HG02885 (cell line): ENCODE results near the gene CBX2.
"Not testable (repeated sequence)": the region's sequence is repeated elsewhere in the genome, so short reads cannot be mapped to it uniquely, and the experiment has no call there.

Experiments
- ATAC-seq: cut with Tn5 transposase; IDR thresholded peaks from one replicate; pipeline ENCODE4 v1.9.1; 2021; ENCODE audit warnings: mild to moderate bottlenecking; ENCODE audit not compliant: unreplicated experiment, poor library complexity

The CBX2 gene

DNA sequence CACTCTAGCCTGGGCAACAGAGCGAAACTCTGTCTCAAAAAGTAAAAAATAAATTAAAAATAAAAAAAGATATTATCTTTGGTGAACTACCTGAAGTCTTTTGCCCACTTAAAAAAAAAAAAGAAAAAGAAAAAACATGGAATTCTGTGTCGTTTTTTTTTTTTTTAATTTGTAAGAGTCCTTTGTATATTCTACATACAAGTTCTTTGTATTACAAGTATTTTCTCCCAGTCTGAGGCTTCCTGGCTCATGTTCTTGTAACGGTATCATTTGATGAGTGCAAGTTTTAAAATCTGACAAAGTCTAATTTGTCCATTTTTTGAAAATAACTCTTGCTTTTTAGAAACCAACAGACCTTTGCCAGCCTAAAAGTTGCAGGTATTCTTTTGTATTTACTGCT is 12.2 kb upstream of the CBX2 start:
- ATAC-seq = no peak

DNA sequence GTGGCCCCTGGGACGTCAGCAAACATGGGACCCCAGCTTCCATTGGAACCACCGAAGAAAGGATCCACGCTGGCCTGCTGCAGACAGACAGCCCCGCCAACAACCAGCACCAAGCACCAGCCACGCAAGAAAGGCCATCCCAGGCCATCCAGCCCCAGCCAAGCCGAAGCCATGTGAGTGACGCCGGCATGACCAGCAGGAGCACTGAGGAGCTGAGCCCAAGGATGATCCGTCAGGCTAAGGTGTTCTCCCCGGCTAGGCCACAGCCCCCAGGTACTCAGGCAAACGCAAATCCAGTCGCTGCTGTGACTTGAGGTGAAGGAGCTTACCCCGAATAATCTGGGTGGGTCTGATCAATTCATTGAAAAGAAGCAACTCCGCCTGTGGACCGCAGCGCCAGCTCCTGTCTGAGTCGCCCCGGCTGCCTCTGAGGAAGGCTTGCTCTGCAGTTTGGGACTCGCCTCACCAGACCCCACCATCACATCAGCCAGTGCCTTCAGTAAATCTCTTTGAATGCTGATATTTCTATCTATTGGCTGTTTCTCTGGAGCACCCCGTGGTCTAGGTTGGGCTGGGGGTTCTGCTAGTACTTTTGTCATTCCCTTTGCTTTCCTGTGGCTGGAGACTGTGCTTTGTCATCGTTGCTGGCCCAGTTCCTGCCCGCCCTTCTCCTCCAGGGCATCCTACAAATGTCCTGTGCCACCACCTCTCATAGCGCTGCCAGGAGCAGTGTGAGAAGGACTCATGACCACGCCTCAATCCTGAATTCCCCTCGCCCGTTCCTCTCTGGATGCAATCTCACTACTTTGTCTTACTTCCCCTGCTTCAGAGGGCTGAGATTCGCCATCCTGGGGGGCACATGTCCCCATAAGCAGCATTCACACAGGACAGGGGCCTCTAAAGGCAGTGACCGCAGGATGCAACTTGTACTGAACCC is 8.1 kb upstream of the CBX2 start:
- ATAC-seq = no peak

DNA sequence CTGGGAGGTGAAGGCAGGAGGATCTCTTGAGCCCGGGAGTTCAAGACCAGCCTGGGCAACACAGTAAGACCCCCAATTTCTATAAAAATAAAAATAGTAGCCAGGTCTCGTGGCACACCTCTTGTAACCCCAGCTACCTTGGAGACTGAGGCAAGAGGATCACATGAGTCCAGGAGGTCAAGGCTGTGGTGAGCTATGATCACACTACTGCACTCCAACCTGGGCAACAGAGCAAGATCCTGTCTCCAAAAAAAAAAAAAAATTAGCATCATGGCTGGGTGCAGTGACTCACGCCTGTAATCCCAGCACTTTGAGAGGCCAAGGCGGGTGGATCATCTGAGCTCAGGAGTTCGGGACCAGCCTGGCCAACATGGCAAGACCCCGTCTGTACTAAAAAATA is 6.7 kb upstream of the CBX2 start:
- no peak for ATAC-seq

DNA sequence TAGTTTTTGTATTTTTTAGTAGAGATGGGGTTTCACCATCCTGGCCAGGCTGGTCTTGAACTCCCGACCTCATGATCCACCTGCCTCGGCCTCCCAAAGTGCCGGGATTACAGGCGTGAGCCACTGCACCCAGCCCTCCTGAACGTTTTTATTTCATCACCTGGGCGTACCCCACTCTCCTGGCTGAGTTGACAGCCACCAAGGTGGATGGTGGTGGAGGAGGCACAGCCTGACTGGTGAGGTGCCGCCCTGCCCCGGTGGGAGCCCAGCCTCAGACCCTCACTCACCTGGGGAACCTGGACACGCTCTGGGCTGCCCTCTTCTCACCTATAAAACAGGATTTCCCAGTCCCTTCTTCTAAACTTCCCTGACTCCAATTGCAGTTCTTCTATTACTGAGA is 5.2 kb upstream of the CBX2 start:
- not testable (repeated sequence) for ATAC-seq

DNA sequence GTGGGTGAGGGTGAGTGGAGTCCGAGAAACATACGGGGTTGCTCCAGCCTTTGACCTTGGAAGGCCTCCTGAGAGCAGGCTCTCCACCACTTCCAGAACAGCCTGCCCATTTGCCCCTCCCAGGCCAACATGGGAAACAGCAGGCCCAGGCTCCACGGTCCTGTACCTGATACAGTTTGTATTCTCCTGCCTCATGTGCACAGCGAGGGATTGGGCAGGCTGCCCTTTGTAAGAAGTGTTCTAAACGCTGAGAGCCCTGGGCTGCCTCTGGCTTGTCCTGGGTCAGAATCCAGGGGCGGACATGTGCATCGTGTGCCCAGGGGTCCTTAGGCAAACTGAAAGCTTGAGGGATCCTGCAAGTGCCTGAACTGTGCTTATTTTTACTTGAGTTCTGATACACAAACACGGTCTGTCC is 3.4 kb upstream of the CBX2 start:
- no peak for ATAC-seq

DNA sequence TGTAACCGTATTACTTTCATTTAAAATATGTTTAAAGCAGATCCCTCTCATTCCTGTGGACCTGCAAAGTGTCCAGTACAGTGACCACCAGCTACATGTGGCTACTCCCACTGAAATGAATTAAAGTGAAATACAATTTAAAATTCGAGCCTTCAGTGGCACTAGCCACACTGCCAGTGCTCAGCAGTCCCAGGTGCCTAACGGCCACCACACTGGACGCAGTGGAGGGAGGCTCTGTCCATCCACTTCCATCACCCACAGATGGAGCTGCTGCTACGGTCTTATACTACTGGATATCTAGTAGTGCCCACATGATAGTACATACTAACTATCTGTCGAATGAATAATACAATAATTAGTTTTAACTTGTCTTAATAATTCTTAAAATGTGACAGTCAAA is 2.3 kb upstream of the CBX2 start:
- ATAC-seq = no peak

DNA sequence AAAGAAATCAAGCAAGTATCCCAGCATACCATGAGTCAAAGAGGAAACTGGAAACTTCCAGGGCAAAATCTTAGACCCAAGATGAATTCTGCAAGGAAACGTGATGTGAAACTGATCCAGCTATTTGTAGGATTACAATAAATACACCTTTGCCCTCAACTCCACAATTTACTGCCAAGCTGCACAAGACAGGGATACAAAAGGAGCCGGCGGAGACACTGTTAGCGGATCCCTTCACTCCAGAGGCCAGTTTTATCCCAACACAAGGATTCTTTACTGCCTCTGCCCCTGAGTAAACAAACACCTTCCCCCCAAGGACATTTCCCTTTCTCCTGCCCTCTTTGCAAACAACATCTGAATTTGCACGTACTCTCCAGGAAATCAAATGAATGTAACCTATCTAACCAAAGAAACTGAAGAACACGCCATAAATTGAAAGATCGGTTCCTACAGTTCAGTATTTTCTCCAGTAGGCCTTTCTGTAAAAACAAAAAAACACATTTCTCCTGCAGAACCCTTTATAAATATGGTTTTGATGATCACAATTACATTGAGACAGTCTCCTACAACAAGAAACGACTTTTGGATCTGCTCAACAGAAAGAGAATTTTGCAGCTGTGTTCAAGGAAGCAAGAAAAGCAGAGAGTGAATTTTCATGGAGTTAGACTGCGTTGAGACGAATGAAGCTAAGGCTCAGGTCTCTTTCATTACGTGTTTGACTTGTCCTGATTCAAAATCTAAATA is 1.4 kb upstream of the CBX2 start:
- ATAC-seq = no peak

DNA sequence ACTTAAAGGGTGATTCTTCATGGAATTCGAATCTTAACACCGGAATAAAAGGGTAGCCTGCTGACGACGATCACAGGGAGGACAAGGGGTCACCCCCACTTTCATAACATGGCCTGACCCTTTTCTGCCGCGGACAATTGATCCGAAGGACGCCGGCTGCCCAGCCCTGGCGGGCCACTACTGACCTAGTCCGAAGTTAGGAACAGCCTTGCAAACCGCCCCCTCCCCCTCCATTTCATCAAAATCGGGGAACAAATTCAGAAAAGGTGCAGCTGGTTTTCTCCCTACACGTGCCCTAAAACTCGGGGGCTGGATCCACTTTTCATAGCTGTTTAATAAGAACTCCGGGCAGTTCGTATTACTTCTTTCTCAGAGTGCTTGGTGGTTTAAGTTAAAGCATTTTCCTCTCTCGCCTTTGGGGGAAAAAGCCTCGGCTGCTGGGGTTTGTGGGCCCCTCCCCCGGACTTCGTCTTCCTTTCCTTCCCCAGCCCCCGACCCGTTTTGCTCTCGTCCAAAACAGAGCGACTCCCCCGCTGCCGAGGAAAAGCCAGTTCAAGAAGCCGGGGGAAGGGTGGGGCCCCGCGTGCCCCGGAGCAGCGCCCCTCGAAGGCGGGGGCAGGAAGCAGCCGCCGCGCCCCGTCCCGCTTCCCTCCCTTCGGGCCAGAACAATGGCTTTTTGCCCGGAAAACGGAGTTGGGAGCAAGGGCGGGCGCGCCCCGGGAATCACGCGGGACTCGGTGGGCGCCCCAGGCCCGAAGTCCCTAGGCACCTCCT is 641 bp upstream of the CBX2 start:
- ATAC-seq = peak; percentile 20

DNA sequence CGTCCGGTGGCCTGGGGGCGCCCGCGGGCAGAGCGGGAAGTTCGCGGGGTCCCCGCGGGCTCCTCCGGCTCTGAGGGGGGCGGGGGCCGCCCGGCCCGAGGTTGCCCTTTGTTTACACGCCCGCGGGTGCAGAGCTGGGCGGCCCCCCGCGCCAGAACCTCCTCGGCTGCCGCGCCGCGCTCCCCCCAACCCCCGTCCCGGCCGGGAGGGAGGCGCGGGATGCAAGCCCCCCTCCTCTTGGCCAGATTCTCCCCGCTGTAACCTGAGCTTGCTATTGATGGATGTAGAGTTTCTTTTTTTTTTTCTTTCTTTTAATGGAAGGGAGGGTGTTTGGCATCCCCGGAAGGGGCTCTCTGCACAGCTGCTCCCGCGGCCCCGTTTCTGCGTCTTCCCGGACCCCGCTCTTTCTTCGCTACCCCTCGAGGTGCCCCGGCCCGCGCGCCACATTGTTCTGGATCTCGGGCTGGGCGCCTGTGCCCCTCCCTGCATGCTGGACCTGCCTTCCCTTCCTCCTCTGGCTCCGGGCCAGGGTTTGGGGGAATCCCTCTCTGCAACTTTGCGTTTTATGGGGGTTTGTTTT is 646 bp downstream of the CBX2 start:
- peak; percentile 7 for ATAC-seq

DNA sequence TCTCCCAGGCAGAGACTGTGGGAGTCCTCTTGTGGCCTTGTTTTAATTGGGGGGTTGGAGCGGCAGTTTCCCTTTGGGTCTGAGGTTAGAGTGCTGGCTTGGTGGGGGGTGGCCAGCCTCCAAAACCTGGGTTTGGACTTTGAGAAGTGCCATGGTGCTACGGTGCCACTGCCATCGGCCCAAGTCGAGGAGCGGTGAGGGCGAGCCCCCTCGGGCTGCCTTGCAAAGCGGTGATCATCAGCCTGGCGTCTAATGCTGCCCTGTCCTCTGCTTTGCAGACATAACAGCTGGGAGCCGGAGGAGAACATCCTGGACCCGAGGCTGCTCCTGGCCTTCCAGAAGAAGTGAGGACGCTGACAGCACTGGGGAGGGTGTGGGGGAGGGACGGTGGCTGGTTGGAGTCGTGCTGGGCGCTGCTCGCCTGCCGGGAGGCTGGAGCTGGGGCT is 1.2 kb downstream of the CBX2 start:
- ATAC-seq = no peak

DNA sequence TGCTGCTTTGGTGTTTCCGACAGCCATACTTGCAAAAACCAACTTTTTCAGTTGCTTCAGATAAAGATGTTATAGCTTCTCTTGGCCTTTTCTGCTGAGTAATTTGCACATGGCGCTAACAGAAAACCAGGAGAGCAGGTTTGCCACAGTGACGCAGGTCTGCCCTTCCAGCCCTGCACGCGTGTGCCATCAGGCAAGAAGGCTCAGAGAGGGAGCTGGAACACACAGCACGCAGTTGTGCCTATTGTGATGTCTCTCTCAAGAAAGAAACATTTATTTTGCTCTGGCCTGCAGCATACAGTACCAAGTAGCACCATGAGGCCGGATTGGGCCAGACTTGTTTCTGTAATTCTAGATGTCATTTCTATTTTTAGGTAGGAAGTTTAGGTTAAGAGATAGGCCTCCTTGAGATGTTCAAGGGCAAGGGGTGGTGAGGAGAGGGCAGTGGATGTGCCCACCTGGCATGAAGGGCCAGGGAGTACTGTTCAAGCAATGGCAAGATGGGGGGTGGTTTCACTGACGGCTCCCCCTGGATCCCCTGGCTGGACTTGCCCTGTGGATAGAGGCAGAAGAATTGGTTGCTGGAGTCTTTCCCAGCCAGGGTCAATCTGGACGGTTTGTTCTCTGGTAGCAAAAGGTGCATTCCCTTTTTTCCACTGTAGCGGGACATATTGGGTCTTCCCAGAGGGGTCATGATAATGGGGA is 1.9 kb downstream of the CBX2 start:
- no peak for ATAC-seq

DNA sequence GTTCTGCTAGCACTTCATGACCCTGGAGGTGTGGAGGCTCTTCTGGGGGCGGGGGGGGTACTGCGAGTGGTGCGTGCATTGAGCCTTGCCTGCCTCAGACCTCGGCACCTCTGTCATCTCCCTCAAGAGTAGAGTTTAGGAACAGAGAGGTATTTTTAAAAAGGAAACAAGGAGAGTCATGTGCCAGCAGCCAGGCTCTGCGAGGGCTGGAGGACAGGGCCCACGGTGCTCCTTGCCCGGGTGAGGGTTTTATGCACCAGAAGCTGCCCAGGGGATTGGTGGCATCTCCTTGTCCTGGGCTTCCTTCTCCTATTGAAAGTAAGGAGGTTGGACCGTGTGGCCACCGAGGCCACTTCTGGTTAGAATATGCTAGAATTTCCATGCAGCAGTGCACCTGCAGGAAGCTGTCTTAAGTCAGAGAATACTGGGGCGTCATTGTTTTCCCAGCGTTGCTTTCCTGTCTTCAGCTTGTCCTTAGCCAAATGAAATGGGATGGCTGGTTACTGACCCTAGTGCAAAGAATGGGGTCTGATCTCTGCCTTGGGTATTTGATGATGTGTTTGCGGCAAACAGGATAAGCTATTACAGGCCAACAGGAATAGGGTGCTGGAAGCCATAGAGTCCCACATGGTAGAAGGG is 3.2 kb downstream of the CBX2 start:
- no peak for ATAC-seq

DNA sequence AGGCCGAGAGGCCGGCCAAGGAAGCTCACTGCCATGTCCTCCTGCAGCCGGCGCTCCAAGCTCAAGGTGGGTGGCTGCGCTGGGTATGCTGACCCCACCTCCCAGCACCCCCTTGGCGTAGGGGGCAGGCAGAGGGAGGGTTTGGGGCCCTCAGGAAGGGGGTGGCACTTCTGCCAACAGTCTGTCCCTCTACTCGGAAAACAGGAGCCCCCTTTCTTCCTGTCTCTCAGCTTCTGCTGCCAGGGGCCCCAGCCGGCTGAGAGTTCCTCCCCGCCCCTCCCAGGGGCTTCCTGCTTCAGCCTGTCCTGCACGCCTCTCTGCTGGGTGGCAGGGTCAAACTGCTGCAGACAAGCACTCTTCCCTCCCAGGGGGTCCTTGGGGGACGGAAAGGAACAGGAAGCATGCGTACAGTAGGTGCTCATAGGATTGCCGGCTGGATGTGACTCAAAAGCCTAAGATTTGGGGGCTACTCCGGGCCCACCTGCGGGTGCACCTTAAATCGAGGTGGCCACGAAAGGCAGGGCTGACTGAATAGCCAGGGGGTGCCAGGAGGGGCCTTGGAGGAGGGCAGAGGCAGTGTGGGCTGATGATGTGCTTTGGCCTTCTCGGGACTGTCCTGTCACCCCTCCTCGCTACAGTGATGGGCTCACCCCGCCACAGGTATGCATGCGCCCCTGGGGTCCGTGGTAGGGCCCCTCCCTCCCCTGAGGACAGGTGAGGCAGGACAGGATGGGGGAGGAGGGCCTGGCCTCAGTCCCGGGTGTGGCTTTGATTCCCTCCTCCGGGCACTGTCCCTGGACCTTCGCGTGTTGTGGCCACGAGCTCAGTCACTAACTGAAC is 4.0 kb downstream of the CBX2 start:
- ATAC-seq = no peak

DNA sequence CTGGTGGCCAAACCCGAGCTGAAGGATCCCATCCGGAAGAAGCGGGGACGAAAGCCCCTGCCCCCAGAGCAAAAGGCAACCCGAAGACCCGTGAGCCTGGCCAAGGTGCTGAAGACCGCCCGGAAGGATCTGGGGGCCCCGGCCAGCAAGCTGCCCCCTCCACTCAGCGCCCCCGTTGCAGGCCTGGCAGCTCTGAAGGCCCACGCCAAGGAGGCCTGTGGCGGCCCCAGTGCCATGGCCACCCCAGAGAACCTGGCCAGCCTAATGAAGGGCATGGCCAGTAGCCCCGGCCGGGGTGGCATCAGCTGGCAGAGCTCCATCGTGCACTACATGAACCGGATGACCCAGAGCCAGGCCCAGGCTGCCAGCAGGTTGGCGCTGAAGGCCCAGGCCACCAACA is 5.9 kb downstream of the CBX2 start:
- ATAC-seq = no peak

DNA sequence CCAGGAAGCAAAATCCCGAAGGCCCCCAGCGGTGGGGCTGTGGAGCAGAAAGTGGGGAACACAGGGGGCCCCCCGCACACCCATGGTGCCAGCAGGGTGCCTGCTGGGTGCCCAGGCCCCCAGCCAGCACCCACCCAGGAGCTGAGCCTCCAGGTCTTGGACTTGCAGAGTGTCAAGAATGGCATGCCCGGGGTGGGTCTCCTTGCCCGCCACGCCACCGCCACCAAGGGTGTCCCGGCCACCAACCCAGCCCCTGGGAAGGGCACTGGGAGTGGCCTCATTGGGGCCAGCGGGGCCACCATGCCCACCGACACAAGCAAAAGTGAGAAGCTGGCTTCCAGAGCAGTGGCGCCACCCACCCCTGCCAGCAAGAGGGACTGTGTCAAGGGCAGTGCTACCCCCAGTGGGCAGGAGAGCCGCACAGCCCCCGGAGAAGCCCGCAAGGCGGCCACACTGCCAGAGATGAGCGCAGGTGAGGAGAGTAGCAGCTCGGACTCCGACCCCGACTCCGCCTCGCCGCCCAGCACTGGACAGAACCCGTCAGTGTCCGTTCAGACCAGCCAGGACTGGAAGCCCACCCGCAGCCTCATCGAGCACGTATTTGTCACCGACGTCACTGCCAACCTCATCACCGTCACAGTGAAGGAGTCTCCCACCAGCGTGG is 6.5 kb downstream of the CBX2 start:
- ATAC-seq = no peak

DNA sequence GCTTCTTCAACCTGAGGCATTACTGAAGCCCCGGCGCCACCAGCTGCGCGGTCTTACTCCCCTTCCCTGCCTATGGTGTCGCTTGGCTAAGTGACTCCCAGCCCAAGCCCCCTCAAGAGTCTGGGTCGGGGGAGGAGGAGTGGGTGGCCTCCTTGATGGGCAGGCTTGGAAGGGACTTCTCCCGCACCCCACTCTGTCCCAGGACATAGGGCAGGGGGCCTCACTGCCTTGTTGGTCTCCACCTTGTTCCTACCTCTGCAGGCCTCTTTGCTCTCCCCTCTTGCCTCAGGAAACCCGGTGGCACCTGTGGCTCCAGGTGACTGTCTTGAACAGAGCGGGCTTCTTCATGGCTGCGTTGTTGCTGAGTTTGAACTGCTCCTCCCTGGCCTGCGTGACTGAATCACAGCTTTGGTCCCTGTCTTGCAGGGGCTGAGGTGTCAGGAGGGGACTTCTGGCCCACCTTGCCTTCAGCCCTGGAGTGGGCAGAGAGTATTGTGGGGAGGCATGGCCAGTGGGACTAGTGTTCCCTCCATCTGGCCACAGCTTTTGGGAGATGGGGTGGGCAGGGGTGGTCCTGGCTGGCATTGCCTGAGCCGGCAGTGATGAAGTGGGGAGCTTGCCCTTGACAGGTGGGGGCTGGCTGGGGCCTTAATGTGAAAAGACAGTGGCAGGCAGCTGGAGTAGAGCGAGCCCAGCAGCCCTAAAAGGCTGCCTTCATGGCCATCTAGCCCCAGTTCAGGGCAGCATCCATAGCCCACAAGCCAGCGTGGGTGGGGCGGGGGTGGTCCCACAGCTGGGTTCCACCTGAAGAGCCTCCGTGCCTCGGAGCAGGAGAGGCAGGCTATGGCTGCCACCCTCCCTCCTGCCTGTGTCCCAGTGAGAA is 7.3 kb downstream of the CBX2 start:
- no peak for ATAC-seq
